Epithelial cell of esophagus (primary cell): ENCODE data around the gene RSPRY1.

Experiments
- DNase-seq: peaks from one replicate; pipeline ENCODE4 v3.0.0; 2010; ENCODE audit warnings: low read depth
- H3K4me3 ChIP-seq: 2 replicates; pipeline ENCODE4 v1.5.1; 2011; ENCODE audit warnings: mild to moderate bottlenecking, low read length, control low read depth
- CTCF ChIP-seq: IDR thresholded peaks from 2 replicates; pipeline ENCODE4 v1.5.1; 2011; ENCODE audit warnings: low read depth, mild to moderate bottlenecking, low read length, control low read depth, inconsistent platforms; ENCODE audit not compliant: insufficient read depth; ENCODE audit errors: missing control alignments

RSPRY1 gene

DNA sequence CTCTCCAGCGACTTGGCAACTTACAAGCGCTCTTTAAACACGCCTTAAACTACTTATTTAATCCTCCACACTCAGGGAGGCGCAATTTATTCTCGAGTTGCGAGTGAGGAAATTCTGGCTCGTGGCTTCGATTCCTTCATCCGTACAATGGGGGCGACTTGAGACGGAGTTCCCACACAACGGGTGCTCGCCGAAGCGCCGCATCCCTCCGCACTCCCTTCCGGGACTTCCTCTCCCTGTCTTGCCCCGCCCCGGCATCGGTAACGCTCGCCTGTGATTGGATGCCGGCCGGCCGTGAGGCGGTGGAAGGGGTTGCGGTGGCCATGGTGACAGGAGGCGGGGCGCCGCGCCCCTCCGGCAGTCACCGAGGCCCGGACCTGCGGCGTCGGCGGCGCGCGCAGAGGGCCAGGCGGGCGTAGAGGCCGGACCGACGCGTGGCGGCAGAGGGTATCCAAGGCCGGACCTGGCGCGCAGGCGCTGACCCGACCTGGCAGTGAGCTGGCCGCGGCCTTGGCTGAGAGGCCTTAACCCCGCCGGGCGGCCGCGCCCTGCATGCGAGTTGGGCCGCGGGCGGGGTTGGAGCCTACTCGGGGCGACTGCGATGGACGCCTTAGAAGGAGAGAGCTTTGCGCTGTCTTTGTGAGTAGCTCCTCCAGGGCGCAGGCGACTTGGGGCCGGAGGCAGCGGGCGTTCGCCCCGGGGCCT, 58.8 kb downstream of the RSPRY1 start, which contains the start of gene ARL2BP:
Gene ARL2BP, plus strand, starts transcription at position 493 of the 705 bp plus-strand sequence. Its CDS starts 109 bp downstream, at position 602.
- peak; percentile 98 for DNase-seq
- H3K4me3 ChIP-seq = peak within 1 kb of the TSS; percentile 64
- no peak for TF ChIP-seq CTCF

DNA sequence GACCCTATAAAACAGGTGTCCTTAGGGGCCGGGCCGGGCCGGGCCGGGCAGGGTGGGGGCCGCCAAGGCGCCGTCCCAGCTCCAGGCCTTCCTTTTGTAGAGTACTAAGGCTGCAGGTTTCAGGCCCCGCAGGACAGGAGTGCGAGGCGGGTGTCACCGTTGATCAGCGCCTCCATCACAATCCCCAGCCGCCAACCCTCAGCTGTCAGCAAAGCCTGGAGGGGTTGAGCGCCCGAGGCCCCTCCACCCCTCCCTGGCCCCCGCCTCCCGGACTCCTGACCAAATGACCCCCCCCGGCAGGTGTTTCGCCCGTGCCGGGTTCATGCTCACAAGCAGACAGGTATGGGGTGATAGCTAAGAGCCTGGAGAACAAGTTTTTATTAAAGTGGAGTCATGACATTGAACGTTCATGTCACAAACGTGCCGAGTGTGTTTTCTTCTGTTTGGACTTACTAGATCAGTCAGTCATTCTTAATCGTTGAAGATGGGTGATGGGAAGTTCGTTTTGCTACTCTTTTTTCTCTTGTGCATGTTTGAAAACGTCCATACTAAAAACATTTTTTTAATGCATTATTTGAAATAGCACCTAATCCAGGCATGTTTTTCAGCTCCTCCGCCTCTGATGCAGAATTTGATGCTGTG, 59.5 kb downstream of the RSPRY1 start:
- DNase-seq = peak; percentile 31
- TF ChIP-seq CTCF = no peak
- H3K4me3 ChIP-seq = peak overlapping the region; percentile 64

DNA sequence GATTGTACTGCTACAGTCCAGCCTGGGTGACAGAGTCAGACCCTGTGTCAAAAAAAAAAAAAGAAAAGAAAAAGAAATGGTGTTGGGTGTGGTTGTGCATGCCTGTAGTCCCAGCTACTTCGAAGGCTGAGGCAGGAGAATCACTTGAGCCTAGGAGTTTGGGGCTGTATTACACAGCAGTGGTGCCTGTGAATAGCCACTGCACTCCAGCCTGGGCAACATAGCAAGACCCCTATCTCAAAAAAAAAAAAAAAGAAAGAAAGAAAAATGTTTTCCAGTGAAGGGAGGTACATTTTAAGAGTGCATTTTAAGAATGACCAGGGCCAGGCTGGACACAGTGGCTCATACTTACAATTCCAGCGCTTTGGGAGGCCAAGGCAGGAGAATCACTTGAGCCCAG, 65.2 kb downstream of the RSPRY1 start:
- no peak for DNase-seq
- no peak for TF ChIP-seq CTCF
- no peak overlapping the region for H3K4me3 ChIP-seq

DNA sequence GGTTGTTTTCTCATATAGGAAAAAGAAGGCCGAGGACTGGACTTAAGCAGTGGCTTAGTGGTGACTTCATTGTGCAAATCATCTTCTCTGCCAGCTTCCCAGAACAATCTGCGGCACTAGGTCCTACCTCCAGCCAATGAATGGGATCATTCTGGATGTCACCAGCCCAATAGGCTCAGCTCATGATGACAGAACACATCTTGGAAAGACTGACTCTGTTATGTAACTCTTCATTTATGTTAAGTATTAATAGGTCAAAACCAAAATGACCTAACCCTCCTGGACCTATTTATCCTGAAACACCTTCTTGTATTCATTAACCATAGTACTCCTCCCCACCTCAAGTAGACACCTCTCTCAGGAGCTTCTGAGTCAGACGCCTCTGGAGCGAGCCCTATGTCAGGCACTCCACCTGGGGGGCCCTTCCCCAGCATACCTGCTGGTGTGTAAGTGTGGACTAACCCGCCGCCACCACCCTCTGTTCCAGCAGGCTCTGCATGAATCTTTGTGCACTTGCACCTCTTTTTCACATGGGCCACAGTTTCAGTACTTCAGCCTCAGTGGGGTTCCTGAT, 66.1 kb downstream of the RSPRY1 start:
- TF ChIP-seq CTCF = no peak
- no peak for DNase-seq
- H3K4me3 ChIP-seq = no peak overlapping the region

GRCh38 chr16:57253466-57253865, 67.3 kb downstream of the RSPRY1 start:
- H3K4me3 ChIP-seq = no peak overlapping the region
- DNase-seq = peak; percentile 73
- TF ChIP-seq CTCF = no peak

DNA sequence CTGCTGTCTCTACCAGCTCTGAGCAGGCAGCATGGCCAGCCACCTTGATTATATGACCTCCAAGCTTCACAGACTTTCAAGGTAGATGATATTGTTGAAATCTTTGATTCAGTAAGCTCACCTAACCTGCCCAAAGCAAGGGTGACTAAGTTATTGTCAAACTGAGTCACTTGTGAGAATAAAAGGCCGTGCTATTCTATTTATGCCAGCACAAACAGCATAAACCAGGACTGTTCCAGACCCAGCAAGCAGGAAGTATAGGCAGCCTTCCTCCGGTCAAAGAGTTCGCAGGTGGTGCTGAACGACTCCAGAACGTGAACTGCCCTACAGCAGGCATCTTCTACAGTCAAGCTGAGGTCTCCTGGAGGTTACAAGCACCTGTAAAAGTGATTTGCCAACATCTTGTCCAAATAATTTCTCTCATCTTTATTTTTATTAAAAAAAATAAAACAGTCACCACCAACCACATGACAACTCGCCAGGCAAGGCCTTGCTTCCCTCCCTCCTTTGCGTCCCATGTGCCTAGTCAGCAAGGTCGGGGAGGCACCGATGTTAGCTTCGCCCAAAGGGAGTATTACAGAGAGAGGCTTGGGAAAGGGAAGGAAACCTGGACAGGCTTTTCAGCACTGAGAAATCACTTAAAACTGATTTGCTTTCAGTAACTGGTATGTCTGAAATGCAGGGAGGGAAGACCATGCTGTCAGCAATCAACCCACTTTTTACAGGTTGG, 69.7 kb downstream of the RSPRY1 start:
- no peak for TF ChIP-seq CTCF
- H3K4me3 ChIP-seq = no peak overlapping the region
- peak; percentile 91 for DNase-seq
